GM12865 (cell line): Measurements from ENCODE around the gene NBL1.

Source experiments
- DNase-seq: peaks from one replicate; pipeline ENCODE4 v3.0.0; 2010; ENCODE audit warnings: low read depth
- H3K4me3 ChIP-seq: 2 replicates; pipeline ENCODE4 v1.5.1; 2011; ENCODE audit warnings: mild to moderate bottlenecking, low read depth, low read length, control low read depth
- CTCF ChIP-seq: IDR thresholded peaks from 2 replicates; pipeline ENCODE4 v1.5.1; 2011; ENCODE audit warnings: low read length, control low read depth, low read depth, inconsistent platforms; ENCODE audit not compliant: insufficient read depth; ENCODE audit errors: missing control alignments

NBL1 gene

GRCh38 chr1:19647643-19648042 is 3.5 kb downstream of the NBL1 start:
- H3K4me3 ChIP-seq, result no peak overlapping the region
- no peak for DNase-seq
- no peak for TF ChIP-seq CTCF

- DNase-seq, result no peak
- no peak for TF ChIP-seq CTCF
- H3K4me3 ChIP-seq, result no peak overlapping the region
Observed at GRCh38 chr1:19648239-19648638, 4.1 kb downstream of the NBL1 start.

- no peak for TF ChIP-seq CTCF
- H3K4me3 ChIP-seq, result no peak overlapping the region
- DNase-seq, result no peak
Observed at GRCh38 chr1:19648689-19649088, 4.6 kb downstream of the NBL1 start.

- no peak for TF ChIP-seq CTCF
- H3K4me3 ChIP-seq, result no peak overlapping the region
- DNase-seq, result no peak
Observed at GRCh38 chr1:19650416-19651140, 6.5 kb downstream of the NBL1 start.

GRCh38 chr1:19651141-19651737 is 7.1 kb downstream of the NBL1 start:
- H3K4me3 ChIP-seq, result no peak overlapping the region
- peak; percentile 70 for TF ChIP-seq CTCF
- DNase-seq, result peak; percentile 55

- H3K4me3 ChIP-seq, result no peak overlapping the region
- no peak for TF ChIP-seq CTCF
- DNase-seq, result no peak
Observed at GRCh38 chr1:19654386-19654785, 10.3 kb downstream of the NBL1 start.
